CD4-positive, alpha-beta T cell treated with Interleukin-4 for 1 hour (primary cell): ENCODE data around the gene HOXC11.

Experiments used
- DNase-seq, 2 donors: peaks; one replicate each; pipeline ENCODE4 v3.0.0-alpha.2; 2020 to 2022

HOXC11 gene

GRCh38 chr12:54012631-54013409, 39.9 kb downstream of the HOXC11 start:
- DNase-seq: no peak

- DNase-seq: no peak
These were observed 41.6 kb downstream of the HOXC11 start for GRCh38 chr12:54014377-54015017.

DNA sequence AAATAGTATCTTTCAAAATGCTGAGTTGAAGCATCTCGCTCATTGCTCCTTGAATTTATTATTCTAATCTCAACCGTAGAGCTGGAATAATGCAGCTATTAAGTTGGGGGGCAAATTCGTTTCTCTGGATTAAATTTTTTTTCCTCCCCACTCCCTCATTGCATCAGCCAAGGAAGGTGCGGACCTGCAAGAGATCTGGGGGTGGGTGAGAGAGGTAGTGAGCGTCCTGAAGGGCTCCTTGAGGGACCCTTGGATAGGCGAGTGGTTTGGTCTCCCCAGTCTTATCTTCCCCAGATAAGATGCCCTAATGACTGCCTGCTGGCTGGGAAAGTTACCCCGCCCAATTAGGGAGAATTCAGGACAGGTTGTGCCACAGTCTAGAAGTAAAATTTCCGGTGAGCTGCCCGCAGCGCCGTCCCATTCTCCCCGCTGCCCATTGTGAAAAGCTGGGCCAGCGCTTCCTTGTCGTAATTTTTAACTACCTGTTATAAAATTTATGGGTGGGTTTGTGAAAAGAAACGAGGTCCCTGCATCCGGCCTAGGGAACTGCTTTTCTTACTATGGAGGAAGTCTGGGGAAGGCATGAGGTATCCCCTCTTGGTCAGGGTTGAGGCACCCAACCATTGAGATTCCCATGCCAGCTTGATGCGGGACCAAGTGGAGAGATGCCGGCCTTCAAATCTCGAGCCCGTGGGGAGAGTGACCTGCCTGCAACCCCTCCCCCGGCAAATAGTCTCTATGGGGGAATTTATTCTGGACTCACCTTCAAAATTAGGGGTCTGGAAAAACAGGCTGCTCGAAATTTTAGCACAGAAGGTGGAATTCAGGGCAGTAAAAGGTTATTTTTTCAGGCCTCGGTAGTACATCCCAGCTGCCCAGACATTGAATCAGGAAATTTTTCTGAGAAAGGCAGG, 42.3 kb downstream of the HOXC11 start:
- DNase-seq: no peak

DNA sequence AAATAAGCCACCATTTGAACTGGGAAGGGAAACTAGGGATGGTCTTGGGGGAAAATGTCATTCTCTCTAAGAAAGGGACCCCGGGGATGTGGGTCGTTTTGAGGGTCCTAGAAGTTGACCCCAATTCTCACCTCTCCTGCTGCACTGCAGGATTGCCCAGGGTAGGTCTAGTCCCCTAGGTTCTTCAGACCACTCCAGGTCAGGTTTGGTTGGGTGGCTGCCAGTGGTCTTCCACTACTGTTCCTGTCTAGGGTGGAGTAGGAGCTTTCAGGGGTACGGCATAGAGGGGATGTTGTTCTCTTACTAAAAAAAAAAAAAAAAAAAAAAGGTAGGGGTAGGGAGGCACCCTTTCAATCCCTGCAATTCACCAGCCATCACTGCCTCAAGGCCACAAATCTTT, 43.1 kb downstream of the HOXC11 start:
- DNase-seq: no peak

DNA sequence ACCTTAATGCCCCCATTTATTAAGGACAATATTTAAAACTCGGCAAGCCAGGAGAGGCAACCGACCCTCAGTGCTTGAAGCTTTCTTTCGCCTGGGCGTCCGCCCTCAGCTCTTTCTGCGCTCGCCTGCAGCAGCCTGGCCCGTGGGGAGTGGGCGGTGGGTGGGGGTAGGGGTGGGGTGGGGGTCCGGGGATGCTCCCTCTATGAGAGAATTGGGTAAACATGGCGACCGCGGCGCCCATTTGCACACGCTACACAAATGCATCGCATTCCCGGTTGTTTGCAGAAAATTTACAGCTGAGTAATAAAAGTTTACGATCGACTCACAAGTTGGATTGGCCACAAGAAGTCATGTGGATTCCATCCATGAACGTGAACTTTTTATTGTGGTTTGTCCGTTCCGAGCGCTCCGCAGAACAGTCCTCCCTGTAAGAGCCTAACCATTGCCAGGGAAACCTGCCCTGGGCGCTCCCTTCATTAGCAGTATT, 43.6 kb downstream of the HOXC11 start:
- DNase-seq: no peak

DNA sequence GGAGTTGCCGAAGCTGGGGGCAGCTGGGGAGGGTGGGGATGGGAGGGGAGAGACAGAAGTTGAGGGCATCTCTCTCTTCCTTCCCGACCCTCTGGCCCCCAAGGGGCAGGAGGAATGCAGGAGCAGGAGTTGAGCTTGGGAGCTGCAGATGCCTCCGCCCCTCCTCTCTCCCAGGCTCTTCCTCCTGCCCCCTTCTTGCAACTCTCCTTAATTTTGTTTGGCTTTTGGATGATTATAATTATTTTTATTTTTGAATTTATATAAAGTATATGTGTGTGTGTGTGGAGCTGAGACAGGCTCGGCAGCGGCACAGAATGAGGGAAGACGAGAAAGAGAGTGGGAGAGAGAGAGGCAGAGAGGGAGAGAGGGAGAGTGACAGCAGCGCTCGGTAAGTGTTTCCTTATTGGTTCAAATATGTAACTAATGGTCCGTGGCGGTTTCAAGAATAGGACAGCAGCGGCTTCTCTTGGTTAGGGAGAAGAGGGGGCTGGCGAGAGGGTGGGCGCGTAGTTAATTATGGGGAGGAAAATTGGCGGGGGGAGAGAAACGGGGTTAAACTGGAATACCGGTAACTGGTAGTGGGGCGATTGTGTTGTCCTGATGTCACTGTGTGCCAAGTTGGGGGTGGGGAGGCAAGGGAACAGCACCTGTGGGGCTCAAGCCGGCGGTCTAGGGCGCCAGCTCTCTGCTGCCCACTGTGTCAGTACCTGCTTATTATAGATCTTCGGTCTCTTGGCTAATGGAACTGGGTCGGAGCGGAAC, 44.3 kb downstream of the HOXC11 start:
- DNase-seq: no peak

DNA sequence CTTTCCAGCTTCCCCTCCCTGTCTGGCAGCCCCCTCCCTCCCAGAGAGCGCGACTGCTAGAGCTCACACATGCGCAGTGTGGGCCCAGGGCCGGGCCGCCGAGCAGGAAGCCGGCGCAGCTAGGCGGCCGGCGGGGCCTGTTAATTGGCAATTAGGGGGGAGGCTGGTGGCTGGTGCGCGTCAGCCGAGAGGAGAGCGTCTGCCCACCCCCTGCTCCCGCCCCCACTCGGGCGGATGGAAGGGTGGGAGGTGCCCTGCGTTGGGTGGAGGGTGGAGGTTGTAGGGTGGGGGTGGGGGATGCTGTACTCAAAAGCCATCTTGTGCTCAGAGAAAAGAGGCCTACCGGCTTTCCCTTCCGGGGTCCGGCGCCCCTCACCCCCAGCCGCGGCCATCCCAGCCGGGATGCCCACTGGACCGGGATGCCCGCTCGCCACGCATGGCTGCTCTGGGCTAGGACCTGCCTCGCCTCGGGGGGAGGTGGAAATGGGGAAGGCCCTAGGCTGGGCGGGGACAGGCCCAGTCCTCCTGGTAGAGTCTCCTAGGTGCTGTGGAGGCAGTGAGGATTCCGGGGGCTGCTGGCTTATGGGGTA, 45.0 kb downstream of the HOXC11 start:
- DNase-seq: peak; percentile 83 to 86

DNA sequence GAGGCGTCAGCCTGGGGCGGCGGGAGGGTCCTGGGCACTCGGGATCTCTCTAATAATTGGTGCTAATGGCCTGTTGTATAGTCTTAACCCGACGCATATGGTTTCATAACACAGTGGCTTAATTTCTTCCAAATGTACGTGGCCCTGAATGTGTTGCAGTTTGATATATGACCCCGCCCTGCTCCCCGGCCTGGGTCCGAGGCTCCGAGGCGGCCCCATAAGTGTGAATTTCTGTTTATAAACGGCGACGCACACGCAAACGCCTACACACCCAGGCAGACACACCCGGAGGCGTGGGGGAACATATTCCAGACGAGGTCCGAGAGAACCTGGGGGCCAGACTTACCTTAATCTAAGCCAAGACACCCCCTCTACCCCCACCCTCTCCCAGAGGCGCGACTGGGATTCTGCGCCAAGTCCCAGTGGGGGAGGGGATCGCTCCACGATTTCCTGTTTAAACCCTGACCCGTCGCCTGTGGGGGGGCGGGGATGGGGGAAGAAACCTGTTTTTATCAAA, 45.6 kb downstream of the HOXC11 start:
- no peak for DNase-seq

GRCh38 chr12:54019091-54019811, 46.3 kb downstream of the HOXC11 start:
- no peak for DNase-seq

DNA sequence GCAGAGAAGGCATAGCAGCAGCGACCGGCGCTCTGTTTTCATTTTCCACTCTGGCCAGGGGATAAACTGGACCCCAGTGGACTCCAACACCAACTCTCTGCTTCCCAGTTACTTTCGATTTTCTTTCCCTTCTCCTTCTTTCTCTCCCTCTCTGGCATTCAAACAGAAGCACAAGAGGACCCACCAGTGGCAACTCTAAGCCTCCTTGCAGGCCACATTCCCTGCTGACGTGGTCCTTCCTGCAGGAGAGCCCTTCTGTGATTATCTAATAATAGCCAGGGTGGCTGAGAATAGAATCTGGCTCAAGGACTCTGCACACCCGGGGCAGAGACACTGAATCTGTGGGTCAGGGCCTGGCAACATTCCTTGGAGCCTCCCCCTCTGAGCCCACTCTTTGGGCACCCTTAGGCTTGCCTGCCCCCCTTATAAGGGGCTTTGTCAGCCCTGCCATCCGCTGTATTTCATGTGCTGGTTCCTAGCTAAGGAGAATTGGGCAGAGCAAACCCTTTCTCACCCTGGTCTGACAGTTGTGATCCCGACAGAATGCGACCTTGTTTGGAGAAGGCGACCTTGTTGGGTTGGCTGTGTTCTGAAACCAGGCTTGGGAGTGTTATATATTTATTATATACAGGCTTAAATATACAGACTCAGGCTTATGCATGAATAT, 47.1 kb downstream of the HOXC11 start:
- no peak for DNase-seq

- no peak for DNase-seq
These were observed 47.9 kb downstream of the HOXC11 start for GRCh38 chr12:54020591-54021405.

- DNase-seq: no peak
These were observed 48.6 kb downstream of the HOXC11 start for GRCh38 chr12:54021432-54022013.

GRCh38 chr12:54022960-54023884, 50.3 kb downstream of the HOXC11 start:
- DNase-seq: no peak

GRCh38 chr12:54024127-54024526, 51.2 kb downstream of the HOXC11 start:
- no peak for DNase-seq

GRCh38 chr12:54024581-54025305, 51.8 kb downstream of the HOXC11 start:
- no peak for DNase-seq

GRCh38 chr12:54025499-54026405, 52.8 kb downstream of the HOXC11 start:
- DNase-seq: no peak
